Measurements from ENCODE around the gene FYN.

GRCh38 chr6:111734068-111735061 lies 138.9 kb downstream of the FYN start:
- TF ChIP-seq CTCF (optimal IDR thresholded peaks at IDR 0.05 in 1 of 3, IDR thresholded peaks at IDR 0.05 in 1 of 3, conservative IDR thresholded peaks at IDR 0.05 in 1 of 3; ENCODE audit: extremely low read depth in 1 of 3, insufficient read depth in 2 of 3, low read length in 3 of 3) (no peak), EZH2 (IDR thresholded peaks at IDR 0.05; ENCODE audit: low read length) (no peak)
